ENCODE results near the gene RPL3. TPM values are rescaled to one million over a fixed set of nuclear protein-coding genes. Genes with fewer than 3 reads are reported as not detected.
"Not testable (repeated sequence)": the region's sequence is repeated elsewhere in the genome, so short reads cannot be mapped to it uniquely, and the experiment has no call there.

The RPL3 gene
- total and polyA plus RNA-seq, 3 experiments from 2014 or later = 2,574 to 3,654 (median 2,607) TPM

DNA sequence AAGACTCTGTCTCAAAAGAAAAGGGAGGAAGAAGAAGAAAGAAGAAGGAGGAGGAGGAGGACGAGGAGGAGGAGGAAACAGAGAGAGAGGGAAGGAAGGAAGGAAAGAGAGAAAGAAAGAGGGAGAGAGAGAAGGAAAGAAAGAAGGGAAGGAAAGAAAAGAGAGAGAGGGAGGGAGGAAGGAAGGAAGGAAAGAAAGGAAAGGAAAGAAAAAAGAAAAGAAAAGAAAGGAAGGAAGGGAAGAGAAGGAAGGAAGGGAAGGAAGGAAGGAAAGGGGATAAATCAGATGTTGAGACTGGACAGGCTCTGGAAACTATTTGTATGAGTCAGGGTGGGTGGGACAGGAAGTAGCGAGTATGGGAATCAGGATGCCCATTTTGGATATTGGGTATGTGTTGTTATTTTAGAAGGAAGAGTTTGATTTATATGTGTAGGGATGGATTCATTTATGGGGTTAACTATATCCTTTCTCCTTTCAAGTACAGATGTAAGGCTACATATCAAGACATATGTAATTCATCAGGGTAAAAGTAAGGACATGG, 6.0 kb upstream of the RPL3 start:
- Mint-ChIP-seq H3K36me3 (no peaks in the 10 kb centered on the region), H3K4me1 (peaks cover 0 to 8% (median 3%) of the 10 kb centered on the region in 3 donors), H3K4me3 (no peak overlapping the region), H3K27me3 (no peaks in the 10 kb centered on the region), H3K9me3 (no peaks in the 10 kb centered on the region), H3K27ac (no peak overlapping the region)
- ChIA-PET POLR2A (no interaction called here), CTCF (no interaction called here)
- Histone ChIP-seq H3K27ac (ENCODE audit: low read depth, low read length) (no peak overlapping the region), H3K36me3 (ENCODE audit: insufficient read depth, low read length) (no peaks in the 10 kb centered on the region), H3K4me3 (ENCODE audit: low read length) (no peak overlapping the region), H3K9me3 (ENCODE audit: low read length) (no peaks in the 10 kb centered on the region), H3K4me1 (ENCODE audit: insufficient read depth, low read length) (no peaks in the 10 kb centered on the region), H3K27me3 (ENCODE audit: insufficient read depth, low read length, poor library complexity, severe bottlenecking) (no peaks in the 10 kb centered on the region)
- DNase-seq = no peak

DNA sequence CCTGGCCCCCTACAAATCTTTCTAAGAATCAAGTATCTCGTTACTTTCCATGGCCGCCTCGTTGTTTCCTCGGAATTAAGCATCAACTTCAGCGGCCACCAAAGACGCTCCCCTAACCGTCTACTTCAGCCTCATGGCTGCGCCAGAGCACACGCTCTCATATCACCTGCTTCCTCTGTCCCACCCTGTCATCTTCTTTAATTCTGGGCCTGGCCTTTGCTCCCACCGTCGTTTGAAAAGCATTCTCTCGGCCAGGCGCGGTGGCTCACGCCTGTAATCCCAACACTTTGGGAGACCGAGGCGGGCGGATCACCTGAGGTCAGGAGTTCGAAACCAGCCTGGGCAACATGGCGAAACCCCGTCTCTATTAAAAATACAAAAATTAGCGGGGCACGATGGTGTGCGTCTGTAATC, 1.2 kb upstream of the RPL3 start:
- Mint-ChIP-seq H3K4me3 (peak overlapping the region; percentile 69 to 100 (median 99)), H3K36me3 (peaks cover 8 to 44% (median 13%) of the 10 kb centered on the region in 3 donors), H3K27me3 (peaks cover 0 to 10% of the 10 kb centered on the region in 2 donors), H3K27ac (peak overlapping the region; percentile 45 to 98 (median 89)), H3K4me1 (peaks cover 40 to 46% (median 41%) of the 10 kb centered on the region in 3 donors)
- POLR2A ChIA-PET = interaction anchor here (1.5 to 7.0 kb wide), 7 partner anchors 68 to 449 kb away, joined by 3 to 89 read pairs (median 15); partner anchors contain the start of genes ATF4, CBX6 and CBX7
- H3K4me3 ChIP-seq (ENCODE audit: low read length); H3K9me3 Mint-ChIP-seq; DNase-seq; H3K9me3 ChIP-seq (ENCODE audit: low read length); H3K27me3 ChIP-seq (ENCODE audit: insufficient read depth, low read length, poor library complexity, severe bottlenecking): not testable (repeated sequence)
- Histone ChIP-seq H3K4me1 (ENCODE audit: insufficient read depth, low read length) (peaks cover 30% of the 10 kb centered on the region), H3K27ac (ENCODE audit: low read depth, low read length) (peak overlapping the region; percentile 92), H3K36me3 (ENCODE audit: insufficient read depth, low read length) (peaks cover 32% of the 10 kb centered on the region)
- CTCF ChIA-PET = interaction anchor here (0.9 to 7.0 kb wide), 11 partner anchors 10 to 450 kb away, joined by 3 to 178 read pairs (median 5); partner anchors contain the start of genes ATF4, CBX6, CBX7 and TAB1

DNA sequence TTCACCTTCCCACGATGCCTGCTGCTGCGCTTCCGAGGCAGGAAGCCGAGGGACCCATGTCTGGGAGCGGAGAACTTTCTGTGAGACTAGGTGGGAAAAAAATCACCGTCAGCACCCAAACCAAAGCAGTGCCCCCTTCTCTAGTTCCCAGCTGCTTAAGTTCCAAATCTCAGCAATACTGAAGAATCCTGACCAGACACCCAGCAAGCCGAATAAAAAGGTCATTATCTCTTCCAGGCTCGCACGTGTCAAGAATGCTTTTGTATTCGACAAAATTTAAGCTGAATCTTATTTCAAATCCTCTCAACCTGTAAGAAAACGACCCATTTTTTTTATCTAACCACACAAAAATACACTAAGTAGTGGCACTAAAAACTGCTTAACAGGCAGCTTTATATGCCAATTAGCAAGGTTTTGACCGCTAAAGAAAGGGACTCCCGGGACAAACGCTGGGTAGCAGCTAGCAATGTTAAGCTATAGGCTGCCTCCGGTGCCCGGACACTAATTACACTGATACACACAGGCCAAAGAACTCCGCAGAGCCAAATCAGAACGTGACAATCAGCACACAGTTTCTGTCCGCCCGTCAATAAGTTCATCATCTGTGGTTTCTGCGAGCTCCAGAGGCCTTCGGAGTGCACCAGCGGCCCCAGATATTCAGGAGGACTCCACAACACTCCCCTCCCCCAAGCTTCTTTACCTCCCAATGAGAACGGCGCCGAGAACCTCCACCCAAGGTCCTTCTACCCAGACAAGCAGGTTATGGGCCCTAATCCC, 728 bp downstream of the RPL3 start:
- DNase-seq = peak in 3 of 5 donors; percentile 22 to 62 (median 30)
- no peaks in the 10 kb centered on the region for H3K9me3 ChIP-seq (ENCODE audit: low read length)
- peaks cover 8 to 64% (median 15%) of the 10 kb centered on the region in 3 donors for H3K36me3 Mint-ChIP-seq
- CTCF ChIA-PET = interaction anchor here (0.7 to 7.0 kb wide), 20 partner anchors 9 to 571 kb away, joined by 3 to 178 read pairs (median 4); partner anchors contain the start of genes ATF4, CBX6 and CBX7
- H3K4me1 Mint-ChIP-seq = peaks cover 47 to 59% (median 57%) of the 10 kb centered on the region in 3 donors
- H3K36me3 ChIP-seq (ENCODE audit: insufficient read depth, low read length) = peaks cover 52% of the 10 kb centered on the region
- peak overlapping the region; percentile 90 to 99 (median 97) for H3K27ac Mint-ChIP-seq
- H3K9me3 Mint-ChIP-seq = peaks cover 0 to 3% (median 0%) of the 10 kb centered on the region in 5 donors
- peak overlapping the region; percentile 95 for H3K4me3 ChIP-seq (ENCODE audit: low read length)
- H3K27ac ChIP-seq (ENCODE audit: low read depth, low read length) = peak overlapping the region; percentile 93
- POLR2A ChIA-PET = interaction anchor here (0.6 to 7.0 kb wide), 29 partner anchors 8 to 616 kb away, joined by 3 to 89 read pairs (median 4); partner anchors contain the start of genes ATF4, CBX7, PDGFB and RPS19BP1
- peaks cover 44% of the 10 kb centered on the region for H3K4me1 ChIP-seq (ENCODE audit: insufficient read depth, low read length)
- H3K27me3 ChIP-seq (ENCODE audit: insufficient read depth, low read length, poor library complexity, severe bottlenecking) = no peaks in the 10 kb centered on the region
- H3K27me3 Mint-ChIP-seq = peaks cover 0 to 10% of the 10 kb centered on the region in 2 donors
- peak overlapping the region; percentile 95 to 100 (median 99) for H3K4me3 Mint-ChIP-seq

DNA sequence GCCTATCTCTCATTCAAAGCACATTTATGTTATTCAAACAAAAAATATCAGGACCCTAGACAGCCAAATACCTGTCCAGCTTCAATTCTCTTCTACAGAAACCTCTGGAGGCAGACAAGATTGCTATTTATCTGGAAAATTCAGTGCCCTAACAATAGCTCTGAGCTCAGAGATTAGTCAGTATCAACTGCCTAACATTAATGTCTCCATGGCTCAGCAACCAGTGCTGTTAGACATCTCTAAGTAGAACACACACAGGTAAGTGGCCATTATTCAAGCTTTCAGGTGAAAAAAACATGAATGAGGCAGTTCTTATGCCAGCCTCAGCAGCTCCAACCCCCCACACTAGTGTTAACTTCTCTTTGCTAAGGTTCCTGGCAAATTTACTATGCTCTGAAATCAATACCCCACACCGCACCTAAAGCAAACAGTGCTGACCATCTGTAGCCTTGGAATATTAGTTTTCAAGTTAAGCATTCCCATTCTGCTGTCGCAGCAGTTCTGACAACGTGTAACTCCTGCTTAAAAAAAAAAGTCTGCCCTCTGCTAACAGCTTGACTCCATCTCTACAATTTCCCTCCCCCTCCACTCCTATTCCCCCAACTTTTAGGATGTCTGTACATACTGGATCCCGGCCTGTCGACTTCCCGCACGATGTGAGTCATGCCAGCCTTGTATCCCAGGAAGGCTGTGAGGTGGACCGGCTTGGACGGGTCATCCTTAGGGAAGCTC, 1.5 kb downstream of the RPL3 start:
- peaks cover 8 to 71% (median 18%) of the 10 kb centered on the region in 3 donors for H3K36me3 Mint-ChIP-seq
- DNase-seq = no peak

DNA sequence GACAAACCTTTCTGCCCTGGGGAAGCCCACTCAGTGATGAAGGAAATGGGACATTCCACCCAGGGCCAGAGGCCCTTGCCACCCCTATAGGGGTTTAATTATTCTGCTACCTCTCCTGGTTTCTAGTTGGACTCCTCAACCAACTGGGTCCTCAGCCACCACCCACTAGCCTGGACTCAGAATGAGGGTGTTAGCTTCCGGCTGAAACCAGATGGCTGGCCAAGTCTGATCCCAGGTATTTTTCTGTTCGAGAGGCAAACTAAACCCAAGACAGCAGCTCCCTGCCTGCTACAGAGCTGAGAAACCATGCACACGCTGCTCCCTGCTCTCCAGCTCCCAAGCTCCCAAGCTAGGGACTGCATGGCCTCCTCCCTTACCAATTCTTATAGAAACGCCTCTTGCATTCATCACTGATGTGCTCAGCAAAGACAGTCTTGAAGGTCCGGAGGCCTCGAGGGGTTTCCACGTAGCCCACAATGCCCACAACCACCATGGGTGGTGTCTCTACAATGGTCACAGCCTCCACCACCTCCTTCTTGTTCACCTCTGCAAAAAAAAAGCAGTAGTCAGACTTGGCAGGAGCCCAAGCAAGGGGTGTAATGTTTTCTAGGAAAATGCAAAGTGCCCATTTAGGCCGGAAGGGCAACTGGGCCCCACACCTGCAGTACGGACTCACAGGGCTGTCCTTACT, 2.2 kb downstream of the RPL3 start:
- H3K4me1 ChIP-seq (ENCODE audit: insufficient read depth, low read length) = peaks cover 44% of the 10 kb centered on the region
- Mint-ChIP-seq H3K36me3 (peaks cover 8 to 78% (median 18%) of the 10 kb centered on the region in 3 donors), H3K27ac (peak overlapping the region; percentile 83 to 99 (median 98)), H3K4me1 (peaks cover 49 to 63% (median 59%) of the 10 kb centered on the region in 3 donors), H3K9me3 (peaks cover 0 to 3% (median 0%) of the 10 kb centered on the region in 5 donors), H3K4me3 (peak overlapping the region; percentile 95 to 100 (median 99)), H3K27me3 (peaks cover 0 to 14% of the 10 kb centered on the region in 2 donors)
- DNase-seq = peak in 2 of 5 donors; percentile 37 to 57
- peak overlapping the region; percentile 22 for H3K4me3 ChIP-seq (ENCODE audit: low read length)
- CTCF ChIA-PET = interaction anchor here (0.8 to 7.0 kb wide), 26 partner anchors 7 to 447 kb away, joined by 3 to 178 read pairs (median 5); partner anchors contain the start of genes CBX6 and CBX7
- peak overlapping the region; percentile 93 for H3K27ac ChIP-seq (ENCODE audit: low read depth, low read length)
- no peaks in the 10 kb centered on the region for H3K27me3 ChIP-seq (ENCODE audit: insufficient read depth, low read length, poor library complexity, severe bottlenecking)
- H3K9me3 ChIP-seq (ENCODE audit: low read length) = no peaks in the 10 kb centered on the region
- POLR2A ChIA-PET = interaction anchor here (0.6 to 7.0 kb wide), 11 partner anchors 11 to 609 kb away, joined by 3 to 89 read pairs (median 5); partner anchors contain the start of genes CBX7, PDGFB and TAB1
- peaks cover 64% of the 10 kb centered on the region for H3K36me3 ChIP-seq (ENCODE audit: insufficient read depth, low read length)

More for the DNA sequence above, 1.5 kb downstream of the RPL3 start:
- ChIA-PET CTCF (interaction anchor here (1.0 to 7.0 kb wide), 25 partner anchors 8 to 570 kb away, joined by 3 to 178 read pairs (median 4); partner anchors contain the start of genes CBX6 and CBX7), POLR2A (interaction anchor here (0.6 to 7.0 kb wide), 21 partner anchors 7 to 608 kb away, joined by 3 to 89 read pairs (median 5); partner anchors contain the start of genes ATF4, CBX7, PDGFB and TAB1)
- H3K27ac Mint-ChIP-seq = peak overlapping the region; percentile 90 to 99 (median 98)
- Histone ChIP-seq H3K36me3 (ENCODE audit: insufficient read depth, low read length) (peaks cover 59% of the 10 kb centered on the region), H3K27ac (ENCODE audit: low read depth, low read length) (peak overlapping the region; percentile 93), H3K9me3 (ENCODE audit: low read length) (no peaks in the 10 kb centered on the region), H3K4me3 (ENCODE audit: low read length) (peak overlapping the region; percentile 95), H3K27me3 (ENCODE audit: insufficient read depth, low read length, poor library complexity, severe bottlenecking) (no peaks in the 10 kb centered on the region), H3K4me1 (ENCODE audit: insufficient read depth, low read length) (peaks cover 44% of the 10 kb centered on the region)
- peak overlapping the region; percentile 95 to 100 (median 99) for H3K4me3 Mint-ChIP-seq
- H3K9me3 Mint-ChIP-seq = peaks cover 0 to 3% (median 0%) of the 10 kb centered on the region in 5 donors
- peaks cover 49 to 63% (median 59%) of the 10 kb centered on the region in 3 donors for H3K4me1 Mint-ChIP-seq
- peaks cover 0 to 14% of the 10 kb centered on the region in 2 donors for H3K27me3 Mint-ChIP-seq

DNA sequence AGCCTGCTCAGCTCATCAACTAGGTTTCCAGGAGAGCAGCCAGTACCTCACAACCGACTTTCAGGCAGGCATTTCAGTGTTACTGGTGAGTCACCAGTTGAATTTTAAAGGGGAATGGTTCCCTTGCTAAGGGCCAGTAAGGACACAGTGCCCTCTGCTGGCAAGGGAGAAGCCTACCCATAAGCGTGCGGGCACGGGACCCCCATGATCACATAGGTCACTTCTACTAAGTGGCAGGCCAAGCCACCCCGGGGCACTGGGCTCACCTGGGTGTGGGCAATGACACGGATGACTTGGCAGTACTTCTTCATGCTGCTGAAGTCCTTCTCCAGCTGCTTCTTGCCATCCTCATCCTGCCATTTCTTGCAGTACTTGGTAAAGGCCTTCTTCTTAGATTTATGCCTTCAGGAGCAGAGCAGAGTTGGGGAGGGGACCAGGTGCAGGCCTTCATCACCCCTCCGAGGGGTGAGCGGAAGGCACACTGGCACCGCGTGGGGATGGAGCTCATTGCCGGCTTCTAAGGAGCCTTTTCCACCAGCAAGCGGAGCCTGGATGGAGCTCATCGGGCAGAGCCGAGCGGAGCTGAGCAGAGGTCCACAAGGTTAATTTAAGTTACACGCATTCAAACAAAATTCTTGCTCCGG, 2.9 kb downstream of the RPL3 start:
- Mint-ChIP-seq H3K27me3 (peaks cover 0 to 14% of the 10 kb centered on the region in 2 donors), H3K36me3 (peaks cover 8 to 85% (median 18%) of the 10 kb centered on the region in 3 donors), H3K4me3 (peak overlapping the region; percentile 95 to 100 (median 99)), H3K9me3 (peaks cover 0 to 3% (median 0%) of the 10 kb centered on the region in 5 donors), H3K4me1 (peaks cover 49 to 66% (median 61%) of the 10 kb centered on the region in 3 donors), H3K27ac (peak overlapping the region; percentile 83 to 99 (median 97))
- peak overlapping the region; percentile 93 for H3K27ac ChIP-seq (ENCODE audit: low read depth, low read length)
- CTCF ChIA-PET = interaction anchor here (0.7 to 7.0 kb wide), 31 partner anchors 10 to 446 kb away, joined by 3 to 178 read pairs (median 5); partner anchors contain the start of genes CBX6 and CBX7
- peak; percentile 65 to 85 (median 73) for DNase-seq
- POLR2A ChIA-PET = interaction anchor here (0.7 to 7.0 kb wide), 8 partner anchors 10 to 205 kb away, joined by 3 to 89 read pairs (median 4); partner anchors contain the start of genes CBX7 and PDGFB
- peaks cover 71% of the 10 kb centered on the region for H3K36me3 ChIP-seq (ENCODE audit: insufficient read depth, low read length)
- H3K4me1 ChIP-seq (ENCODE audit: insufficient read depth, low read length) = peaks cover 44% of the 10 kb centered on the region
- H3K9me3 ChIP-seq (ENCODE audit: low read length) = no peaks in the 10 kb centered on the region
- H3K27me3 ChIP-seq (ENCODE audit: insufficient read depth, low read length, poor library complexity, severe bottlenecking) = no peaks in the 10 kb centered on the region
- H3K4me3 ChIP-seq (ENCODE audit: low read length) = peak overlapping the region; percentile 22

All from CD8-positive, alpha-beta memory T cell (primary cell).